KBM-7 (cell line): ENCODE results near the gene CDC42BPA.

Experiments
- DNase-seq: peaks from one replicate; pipeline ENCODE4 v3.0.0-alpha.2; 2015
- in situ Hi-C: fragments of 300-500 bp; cut with MboI; formaldehyde crosslinking; loops from 2 replicates; pipeline ENCODE4 v1.14.3; 2020; ENCODE audit warnings: low sequenced_read_pairs, low pct_unique_long_range_greater_than_20kb, mixed read lengths

CDC42BPA gene

GRCh38 chr1:226979115-226979516 is 339.2 kb downstream of the CDC42BPA start:
- no peak for DNase-seq
- in situ Hi-C loops: no loop called here

- in situ Hi-C loops: no loop called here
- no peak for DNase-seq
Observed at GRCh38 chr1:226978432-226979114, 339.7 kb downstream of the CDC42BPA start.

GRCh38 chr1:226977643-226978431 is 340.5 kb downstream of the CDC42BPA start:
- no peak for DNase-seq
- in situ Hi-C loops: no loop called here

GRCh38 chr1:226976978-226977642 is 341.2 kb downstream of the CDC42BPA start:
- DNase-seq: no peak
- in situ Hi-C loops: no loop called here

GRCh38 chr1:226976276-226976977 is 341.9 kb downstream of the CDC42BPA start:
- in situ Hi-C loops: no loop called here
- no peak for DNase-seq

GRCh38 chr1:226975259-226976250 is 342.7 kb downstream of the CDC42BPA start:
- no peak for DNase-seq
- in situ Hi-C loops: no loop called here

- in situ Hi-C loops: no loop called here
- DNase-seq: no peak
Observed at GRCh38 chr1:226974544-226975258, 343.6 kb downstream of the CDC42BPA start.

GRCh38 chr1:226973898-226974543 is 344.3 kb downstream of the CDC42BPA start:
- in situ Hi-C loops: no loop called here
- no peak for DNase-seq

- no peak for DNase-seq
- in situ Hi-C loops: no loop called here
Observed at GRCh38 chr1:226973371-226973897, 344.9 kb downstream of the CDC42BPA start.

- no peak for DNase-seq
- in situ Hi-C loops: no loop called here
Observed at GRCh38 chr1:226972931-226973330, 345.4 kb downstream of the CDC42BPA start.

- no peak for DNase-seq
- in situ Hi-C loops: no loop called here
Observed at GRCh38 chr1:226971765-226972164, 346.5 kb downstream of the CDC42BPA start.

- no peak for DNase-seq
- in situ Hi-C loops: no loop called here
Observed at GRCh38 chr1:226967665-226968064, 350.6 kb downstream of the CDC42BPA start.

GRCh38 chr1:226966683-226967082 is 351.6 kb downstream of the CDC42BPA start:
- DNase-seq: no peak
- in situ Hi-C loops: no loop called here

- no peak for DNase-seq
- in situ Hi-C loops: no loop called here
Observed at GRCh38 chr1:226965581-226966440, 352.5 kb downstream of the CDC42BPA start.

GRCh38 chr1:226964611-226965486 is 353.4 kb downstream of the CDC42BPA start:
- in situ Hi-C loops: no loop called here
- DNase-seq: no peak
